ENCODE results near the gene ANK3. TPM values are rescaled to one million over a fixed set of nuclear protein-coding genes. Genes with fewer than 3 reads are reported as not detected.

ANK3 gene
- total RNA-seq, 1 experiment from 2014 or later: 15.3 TPM

DNA sequence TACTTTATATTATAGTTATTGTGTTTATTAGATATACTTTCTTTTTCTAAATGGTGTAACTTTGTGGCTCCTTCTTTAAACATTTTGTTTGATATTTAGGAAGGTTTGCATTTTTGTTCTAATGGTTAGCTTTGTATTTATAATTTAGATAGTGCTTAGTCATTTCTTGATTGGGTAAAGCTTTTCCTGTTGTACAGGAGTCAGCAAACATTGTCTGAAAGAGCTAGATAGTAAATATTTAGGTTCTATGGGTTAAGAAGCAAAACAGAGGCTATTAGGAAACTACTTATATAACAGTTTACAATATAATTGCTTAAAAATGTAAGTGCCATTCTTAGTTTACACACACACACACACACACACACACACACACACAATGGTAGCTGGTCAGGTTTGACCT lies 412.8 kb downstream of the ANK3 start:
- Histone ChIP-seq H3K9me2 (ENCODE audit: insufficient read depth) (no peaks in the 10 kb centered on the region), H3K4me2 (ENCODE audit: low read length) (no peak overlapping the region), H3K36me3 (ENCODE audit: control insufficient read depth in 1 of 2, insufficient read depth in 2 of 2, low read length in 2 of 2) (no peaks in the 10 kb centered on the region), H3K27ac (ENCODE audit: low read depth, low read length) (no peak overlapping the region), H3K4me3 (replicated peaks in 1 of 2; ENCODE audit: low read depth in 1 of 2, low read length in 2 of 2) (no peak overlapping the region), H2AFZ (ENCODE audit: low read depth, low read length, poor library complexity, severe bottlenecking) (no peak overlapping the region), H4K20me1 (ENCODE audit: insufficient read depth) (no peaks in the 10 kb centered on the region), H3K27me3 (ENCODE audit: insufficient read depth, low read length) (no peaks in the 10 kb centered on the region), H3K79me2 (ENCODE audit: insufficient read depth, low read length) (no peaks in the 10 kb centered on the region), H3K4me1 (ENCODE audit: control insufficient read depth in 1 of 2, insufficient read depth in 2 of 2, low read length in 2 of 2) (peaks cover 0 to 7% of the 10 kb centered on the region in 2 experiments; a peak in 3 of 4 replicates), H3K9me3 (ENCODE audit: control insufficient read depth in 1 of 2, insufficient read depth in 1 of 2, low read depth in 1 of 2, low read length in 2 of 2) (no peaks in the 10 kb centered on the region; a peak in 1 of 4 replicates), H3K9ac (ENCODE audit: low read length) (no peak overlapping the region)
- TF ChIP-seq POLR2AphosphoS5 (IDR thresholded peaks at IDR 0.05; ENCODE audit: low read depth, low read length) (no peak), TCF7L2 (IDR thresholded peaks at IDR 0.05; ENCODE audit: borderline replicate concordance, extremely low read depth, insufficient read depth, insufficient read length) (no peak), EGR1 (IDR thresholded peaks at IDR 0.05; ENCODE audit: low read depth) (no peak)
- TF ChIP-seq, protein P1, sequence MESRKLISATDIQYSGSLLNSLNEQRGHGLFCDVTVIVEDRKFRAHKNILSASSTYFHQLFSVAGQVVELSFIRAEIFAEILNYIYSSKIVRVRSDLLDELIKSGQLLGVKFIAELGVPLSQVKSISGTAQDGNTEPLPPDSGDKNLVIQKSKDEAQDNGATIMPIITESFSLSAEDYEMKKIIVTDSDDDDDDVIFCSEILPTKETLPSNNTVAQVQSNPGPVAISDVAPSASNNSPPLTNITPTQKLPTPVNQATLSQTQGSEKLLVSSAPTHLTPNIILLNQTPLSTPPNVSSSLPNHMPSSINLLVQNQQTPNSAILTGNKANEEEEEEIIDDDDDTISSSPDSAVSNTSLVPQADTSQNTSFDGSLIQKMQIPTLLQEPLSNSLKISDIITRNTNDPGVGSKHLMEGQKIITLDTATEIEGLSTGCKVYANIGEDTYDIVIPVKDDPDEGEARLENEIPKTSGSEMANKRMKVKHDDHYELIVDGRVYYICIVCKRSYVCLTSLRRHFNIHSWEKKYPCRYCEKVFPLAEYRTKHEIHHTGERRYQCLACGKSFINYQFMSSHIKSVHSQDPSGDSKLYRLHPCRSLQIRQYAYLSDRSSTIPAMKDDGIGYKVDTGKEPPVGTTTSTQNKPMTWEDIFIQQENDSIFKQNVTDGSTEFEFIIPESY (IDR thresholded peaks at IDR 0.05; ENCODE audit: extremely low read depth, insufficient replicate concordance, low read length): no peak
- no TSS peak for BruUV-seq (replicated peaks)
- RAD21 ChIA-PET (ENCODE audit: low non-redundant PET in 1 of 2, low total read pairs in 2 of 2, uncharacterized antibody in 2 of 2, unreplicated experiment in 2 of 2): no interaction called here
- POLR2A ChIA-PET: no interaction called here
- CTCF ChIA-PET: no interaction called here
- intact Hi-C loops (cut with micrococcal nuclease): no loop called here
- no peak for DNase-seq (ENCODE audit: low read depth, low spot score)
- no peak for ATAC-seq
